ENCODE data around the gene UBE2U.

UBE2U gene

DNA sequence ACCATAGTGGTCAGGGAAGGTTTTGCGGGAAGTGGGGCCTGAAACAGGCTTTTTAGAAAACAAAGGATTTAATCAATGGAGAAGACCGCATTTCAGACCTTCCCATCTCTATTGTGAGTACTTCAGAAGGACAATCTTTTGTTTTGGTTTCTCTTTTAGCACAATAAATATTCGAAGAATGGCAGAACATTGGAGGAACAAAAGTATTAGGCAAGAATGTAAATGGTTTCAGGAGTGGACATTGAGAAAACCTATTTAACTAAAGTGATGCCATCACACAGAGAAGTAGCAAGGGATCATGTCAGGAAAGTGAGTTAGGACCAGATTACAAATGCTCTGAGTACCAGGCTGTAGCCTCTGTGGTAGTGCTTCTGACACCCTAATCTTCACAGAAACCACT is 26.8 kb upstream of the UBE2U start:
- no peak for TF ChIP-seq TEAD4 (IDR thresholded peaks at IDR 0.05)
- TF ChIP-seq TCF12 (IDR thresholded peaks at IDR 0.05; ENCODE audit: low read depth): no peak
- no peak for TF ChIP-seq EP300 (IDR thresholded peaks at IDR 0.05; ENCODE audit: borderline replicate concordance)
- no peak for TF ChIP-seq ZBTB7A (IDR thresholded peaks at IDR 0.05; ENCODE audit: low read depth)
- TF ChIP-seq, protein P1, sequence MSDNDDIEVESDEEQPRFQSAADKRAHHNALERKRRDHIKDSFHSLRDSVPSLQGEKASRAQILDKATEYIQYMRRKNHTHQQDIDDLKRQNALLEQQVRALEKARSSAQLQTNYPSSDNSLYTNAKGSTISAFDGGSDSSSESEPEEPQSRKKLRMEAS (IDR thresholded peaks at IDR 0.05): no peak
- no peak for TF ChIP-seq CREB1 (IDR thresholded peaks at IDR 0.05; ENCODE audit: low read depth)
- no peak for TF ChIP-seq NFIC (IDR thresholded peaks at IDR 0.05)
- no peak for TF ChIP-seq EGR1 (IDR thresholded peaks at IDR 0.05)
- TF ChIP-seq FOXM1 (IDR thresholded peaks at IDR 0.05; ENCODE audit: borderline replicate concordance, low read depth): no peak
- no peak for TF ChIP-seq RAD21 (IDR thresholded peaks at IDR 0.05; ENCODE audit: low read depth)
- TF ChIP-seq, protein P2, sequence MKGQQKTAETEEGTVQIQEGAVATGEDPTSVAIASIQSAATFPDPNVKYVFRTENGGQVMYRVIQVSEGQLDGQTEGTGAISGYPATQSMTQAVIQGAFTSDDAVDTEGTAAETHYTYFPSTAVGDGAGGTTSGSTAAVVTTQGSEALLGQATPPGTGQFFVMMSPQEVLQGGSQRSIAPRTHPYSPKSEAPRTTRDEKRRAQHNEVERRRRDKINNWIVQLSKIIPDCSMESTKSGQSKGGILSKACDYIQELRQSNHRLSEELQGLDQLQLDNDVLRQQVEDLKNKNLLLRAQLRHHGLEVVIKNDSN (IDR thresholded peaks at IDR 0.05): no peak
- TF ChIP-seq CEBPB (IDR thresholded peaks at IDR 0.05): no peak
- TF ChIP-seq YY1 (IDR thresholded peaks at IDR 0.05; ENCODE audit: low read depth): no peak
- no peak for TF ChIP-seq TAF1 (IDR thresholded peaks at IDR 0.05; ENCODE audit: low read depth)

DNA sequence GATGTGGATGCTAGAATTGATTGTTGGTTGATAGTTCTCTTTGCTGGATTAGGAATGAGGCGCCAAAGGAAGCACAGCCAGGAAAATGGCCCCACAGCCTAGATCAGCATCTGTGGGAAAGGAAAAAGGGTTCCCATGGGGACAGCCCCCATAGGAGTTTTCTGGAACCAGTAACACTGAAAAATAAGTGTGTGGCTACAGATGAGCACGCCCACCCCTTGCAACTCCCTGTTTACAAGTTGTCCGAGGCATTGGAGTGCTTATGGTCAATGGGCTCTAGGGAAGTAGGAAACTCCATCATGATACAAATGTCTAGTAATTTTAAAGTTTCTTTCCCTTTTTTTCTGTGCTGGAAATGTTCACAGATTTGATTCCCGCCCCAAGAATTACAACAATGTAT is 23.8 kb upstream of the UBE2U start:
- TF ChIP-seq, protein P1 (IDR thresholded peaks at IDR 0.05): no peak
- TF ChIP-seq TAF1 (IDR thresholded peaks at IDR 0.05; ENCODE audit: low read depth) (no peak), TCF12 (IDR thresholded peaks at IDR 0.05; ENCODE audit: low read depth) (no peak), CREB1 (IDR thresholded peaks at IDR 0.05; ENCODE audit: low read depth) (no peak), RAD21 (IDR thresholded peaks at IDR 0.05; ENCODE audit: low read depth) (no peak), EGR1 (IDR thresholded peaks at IDR 0.05) (no peak)
- TF ChIP-seq, protein P3, sequence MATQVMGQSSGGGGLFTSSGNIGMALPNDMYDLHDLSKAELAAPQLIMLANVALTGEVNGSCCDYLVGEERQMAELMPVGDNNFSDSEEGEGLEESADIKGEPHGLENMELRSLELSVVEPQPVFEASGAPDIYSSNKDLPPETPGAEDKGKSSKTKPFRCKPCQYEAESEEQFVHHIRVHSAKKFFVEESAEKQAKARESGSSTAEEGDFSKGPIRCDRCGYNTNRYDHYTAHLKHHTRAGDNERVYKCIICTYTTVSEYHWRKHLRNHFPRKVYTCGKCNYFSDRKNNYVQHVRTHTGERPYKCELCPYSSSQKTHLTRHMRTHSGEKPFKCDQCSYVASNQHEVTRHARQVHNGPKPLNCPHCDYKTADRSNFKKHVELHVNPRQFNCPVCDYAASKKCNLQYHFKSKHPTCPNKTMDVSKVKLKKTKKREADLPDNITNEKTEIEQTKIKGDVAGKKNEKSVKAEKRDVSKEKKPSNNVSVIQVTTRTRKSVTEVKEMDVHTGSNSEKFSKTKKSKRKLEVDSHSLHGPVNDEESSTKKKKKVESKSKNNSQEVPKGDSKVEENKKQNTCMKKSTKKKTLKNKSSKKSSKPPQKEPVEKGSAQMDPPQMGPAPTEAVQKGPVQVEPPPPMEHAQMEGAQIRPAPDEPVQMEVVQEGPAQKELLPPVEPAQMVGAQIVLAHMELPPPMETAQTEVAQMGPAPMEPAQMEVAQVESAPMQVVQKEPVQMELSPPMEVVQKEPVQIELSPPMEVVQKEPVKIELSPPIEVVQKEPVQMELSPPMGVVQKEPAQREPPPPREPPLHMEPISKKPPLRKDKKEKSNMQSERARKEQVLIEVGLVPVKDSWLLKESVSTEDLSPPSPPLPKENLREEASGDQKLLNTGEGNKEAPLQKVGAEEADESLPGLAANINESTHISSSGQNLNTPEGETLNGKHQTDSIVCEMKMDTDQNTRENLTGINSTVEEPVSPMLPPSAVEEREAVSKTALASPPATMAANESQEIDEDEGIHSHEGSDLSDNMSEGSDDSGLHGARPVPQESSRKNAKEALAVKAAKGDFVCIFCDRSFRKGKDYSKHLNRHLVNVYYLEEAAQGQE (IDR thresholded peaks at IDR 0.05; ENCODE audit: low read depth): no peak
- TF ChIP-seq, protein P2 (IDR thresholded peaks at IDR 0.05): no peak

DNA sequence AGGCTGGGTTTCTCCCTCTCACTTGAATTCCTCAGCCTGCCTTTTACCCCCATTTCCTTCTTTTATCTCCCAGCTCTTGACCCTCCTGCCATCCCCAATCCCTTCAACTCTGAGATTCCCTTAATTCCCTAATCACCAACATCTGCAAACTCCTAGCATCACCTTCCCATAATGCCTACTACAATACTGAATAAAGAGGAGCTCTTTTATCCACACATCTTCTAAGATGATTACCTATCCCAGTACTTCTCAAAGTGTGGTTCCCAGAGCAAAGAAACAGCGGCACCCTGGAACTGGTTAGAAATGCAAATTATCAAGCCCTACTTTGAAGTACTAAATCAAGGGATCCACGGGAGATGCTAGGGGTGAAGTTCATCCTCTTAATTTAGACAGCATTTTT is 21.2 kb upstream of the UBE2U start:
- TF ChIP-seq CREB1 (IDR thresholded peaks at IDR 0.05; ENCODE audit: low read depth) (no peak), RAD21 (IDR thresholded peaks at IDR 0.05; ENCODE audit: low read depth) (no peak), TCF12 (IDR thresholded peaks at IDR 0.05; ENCODE audit: low read depth) (no peak), FOXM1 (IDR thresholded peaks at IDR 0.05; ENCODE audit: borderline replicate concordance, low read depth) (no peak), TAF1 (IDR thresholded peaks at IDR 0.05; ENCODE audit: low read depth) (no peak), YY1 (IDR thresholded peaks at IDR 0.05; ENCODE audit: low read depth) (no peak), ZBTB7A (IDR thresholded peaks at IDR 0.05; ENCODE audit: low read depth) (no peak), EP300 (IDR thresholded peaks at IDR 0.05; ENCODE audit: borderline replicate concordance) (no peak), EGR1 (IDR thresholded peaks at IDR 0.05) (no peak)
- TF ChIP-seq, protein P1 (IDR thresholded peaks at IDR 0.05): no peak
- TF ChIP-seq, protein P3 (IDR thresholded peaks at IDR 0.05; ENCODE audit: low read depth): no peak
- TF ChIP-seq, protein P2 (IDR thresholded peaks at IDR 0.05): no peak

DNA sequence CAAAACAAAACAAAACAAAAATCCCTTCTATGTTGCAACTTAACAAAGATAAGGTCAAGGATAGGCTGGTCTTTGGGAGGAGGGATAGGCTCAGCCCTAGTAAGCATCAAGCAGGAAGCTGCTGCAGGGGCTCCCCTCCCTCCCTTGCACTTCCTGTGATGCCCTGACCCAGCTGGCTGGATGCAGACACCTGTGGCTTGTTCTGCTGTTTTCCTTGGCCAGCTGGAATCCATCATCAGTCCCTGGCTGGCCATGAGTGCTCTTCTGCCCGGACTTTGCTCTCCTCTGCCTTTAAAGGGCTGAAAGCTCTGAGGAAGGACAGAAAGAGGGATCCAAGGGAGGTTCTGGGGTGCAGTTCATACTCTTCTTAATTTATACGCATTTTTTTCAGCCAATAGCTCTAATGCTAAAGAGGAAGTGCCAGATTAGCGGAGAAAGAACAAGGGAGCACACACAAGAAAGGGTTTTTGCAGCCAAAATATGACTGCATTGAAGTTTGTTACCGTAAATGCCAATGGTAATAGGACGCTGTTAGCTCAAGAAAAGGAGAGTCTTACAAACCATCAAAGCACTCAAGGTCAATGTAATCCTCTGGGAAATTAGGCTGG is 19.9 kb upstream of the UBE2U start:
- TF ChIP-seq CEBPB (IDR thresholded peaks at IDR 0.05) (no peak), EP300 (IDR thresholded peaks at IDR 0.05; ENCODE audit: borderline replicate concordance) (no peak), FOXM1 (IDR thresholded peaks at IDR 0.05; ENCODE audit: borderline replicate concordance, low read depth) (no peak), NFIC (IDR thresholded peaks at IDR 0.05) (no peak)
- TF ChIP-seq, protein P1 (IDR thresholded peaks at IDR 0.05): no peak
- TF ChIP-seq, protein P3 (IDR thresholded peaks at IDR 0.05; ENCODE audit: low read depth): no peak
